Mesenchymal stem cell (in vitro differentiated cells and primary cell): Measurements from ENCODE around the gene TERB1.

Experiments used
- DNase-seq: peaks from one replicate; pipeline ENCODE4 v3.0.0-alpha.2; 2013
- H2AFZ ChIP-seq: one replicate; pipeline ENCODE4 v1.6.1; 2013; ENCODE audit warnings: low read depth, mild to moderate bottlenecking, control low read depth, inconsistent platforms, low read length, moderate library complexity
- H2AK5ac ChIP-seq: 2 replicates; pipeline ENCODE4 v1.6.1; 2013; ENCODE audit warnings: low read length, moderate library complexity, mild to moderate bottlenecking, inconsistent platforms; ENCODE audit not compliant: severe bottlenecking
- H2BK120ac ChIP-seq: one replicate; pipeline ENCODE4 v1.6.1; 2013; ENCODE audit warnings: low read depth, mild to moderate bottlenecking, inconsistent platforms, low read length, moderate library complexity
- H2BK12ac ChIP-seq, 2 experiments: one replicate each; pipeline ENCODE4 v1.6.1; 2013; ENCODE audit warnings: inconsistent platforms in 2 of 2, low read length in 2 of 2, mild to moderate bottlenecking in 2 of 2, moderate library complexity in 2 of 2, control low read depth in 1 of 2
- H2BK15ac ChIP-seq: one replicate; pipeline ENCODE4 v1.6.1; 2013; ENCODE audit warnings: mild to moderate bottlenecking, low read depth, inconsistent platforms; ENCODE audit not compliant: poor library complexity, severe bottlenecking
- H2BK5ac ChIP-seq: 2 replicates; pipeline ENCODE4 v1.6.1; 2013; ENCODE audit warnings: low read depth, mild to moderate bottlenecking, low read length, control low read depth, inconsistent platforms; ENCODE audit not compliant: poor library complexity, severe bottlenecking
- H3K14ac ChIP-seq, 2 experiments: one replicate each; pipeline ENCODE4 v1.6.1; 2013; ENCODE audit warnings: inconsistent platforms in 2 of 2, low read length in 2 of 2, control low read depth in 1 of 2, mild to moderate bottlenecking in 1 of 2, moderate library complexity in 1 of 2
- H3K18ac ChIP-seq, 2 experiments: one replicate each; pipeline ENCODE4 v1.6.1; 2013; ENCODE audit warnings: inconsistent platforms in 2 of 2, low read length in 2 of 2, control low read depth in 1 of 2, low read depth in 1 of 2, mild to moderate bottlenecking in 1 of 2
- H3K23ac ChIP-seq, 2 experiments: one replicate each; pipeline ENCODE4 v1.6.1; 2013; ENCODE audit warnings: inconsistent platforms in 2 of 2, low read length in 2 of 2, mild to moderate bottlenecking in 2 of 2, moderate library complexity in 2 of 2, control low read depth in 1 of 2
- H3K27ac ChIP-seq: 2 replicates; pipeline ENCODE4 v1.5.1; 2013; ENCODE audit warnings: mild to moderate bottlenecking, moderate library complexity, low read length, control low read depth, inconsistent platforms; ENCODE audit not compliant: poor library complexity, severe bottlenecking
- H3K27me3 ChIP-seq, 2 experiments: 2 replicates each; pipeline versions ENCODE4 v1.6.1 to v1.7.0; 2013; ENCODE audit warnings: low read length in 2 of 2, mild to moderate bottlenecking in 2 of 2, moderate library complexity in 2 of 2, control low read depth in 1 of 2, inconsistent platforms in 1 of 2; ENCODE audit not compliant: control insufficient read depth in 1 of 2, insufficient read depth in 1 of 2
- H3K36me3 ChIP-seq, 2 experiments: 2 replicates each; pipeline versions ENCODE4 v1.6.1 to v1.7.0; 2013; ENCODE audit warnings: low read length in 2 of 2, control low read depth in 1 of 2, inconsistent platforms in 1 of 2, low read depth in 1 of 2, mild to moderate bottlenecking in 1 of 2; ENCODE audit not compliant: insufficient read depth in 2 of 2, control insufficient read depth in 1 of 2
- H3K4ac ChIP-seq, 2 experiments: one replicate each; pipeline ENCODE4 v1.6.1; 2013; ENCODE audit warnings: inconsistent platforms in 2 of 2, low read length in 2 of 2, mild to moderate bottlenecking in 2 of 2, moderate library complexity in 2 of 2, control low read depth in 1 of 2, low read depth in 1 of 2
- H3K4me1 ChIP-seq: 2 replicates; pipeline ENCODE4 v1.6.1; 2013; ENCODE audit warnings: low read depth, low read length, control low read depth; ENCODE audit not compliant: control insufficient read depth, insufficient read depth
- H3K4me2 ChIP-seq: 2 replicates; pipeline ENCODE4 v1.6.1; 2013; ENCODE audit warnings: low read length, mild to moderate bottlenecking, inconsistent platforms; ENCODE audit not compliant: poor library complexity, severe bottlenecking
- H3K4me3 ChIP-seq, 2 experiments: 2 replicates each; pipeline versions ENCODE4 v1.5.1 to v1.7.0; 2013; ENCODE audit warnings: low read length in 2 of 2, mild to moderate bottlenecking in 2 of 2, control low read depth in 1 of 2, low read depth in 1 of 2; ENCODE audit not compliant: insufficient read depth in 1 of 2
- H3K79me1 ChIP-seq: replicated peaks from 2 replicates; pipeline ENCODE4 v1.6.1; 2013; ENCODE audit warnings: mild to moderate bottlenecking, control low read depth, low read length, inconsistent platforms; ENCODE audit not compliant: poor library complexity, severe bottlenecking
- H3K9ac ChIP-seq: 2 replicates; pipeline ENCODE4 v1.7.0; 2013; ENCODE audit warnings: mild to moderate bottlenecking, low read length, moderate library complexity
- H3K9me3 ChIP-seq: 2 replicates; pipeline ENCODE4 v1.7.0; 2013; ENCODE audit warnings: mild to moderate bottlenecking, low read length; ENCODE audit not compliant: control insufficient read depth
- H4K8ac ChIP-seq: one replicate; pipeline ENCODE4 v1.6.1; 2013; ENCODE audit warnings: inconsistent platforms, mild to moderate bottlenecking, low read length, moderate library complexity
- H4K91ac ChIP-seq: one replicate; pipeline ENCODE4 v1.6.1; 2013; ENCODE audit warnings: mild to moderate bottlenecking, low read length, inconsistent platforms
- WGBS: methylation state at CpG from one replicate; pipeline ENCODE4 v1.1.7; 2013; ENCODE audit warnings: mixed read lengths; 5-methylcytosine and 5-hydroxymethylcytosine counted together

The TERB1 gene

GRCh38 chr16:66834746-66835145 lies 33.4 kb upstream of the TERB1 start:
- Histone ChIP-seq H3K4me1 (peaks cover 2% of the 10 kb centered on the region), H2BK12ac (no peak overlapping the region), H3K18ac (no peak overlapping the region), H2BK5ac (no peak overlapping the region), H3K4me2 (no peak overlapping the region), H3K4me3 (no peak overlapping the region), H3K27ac (no peak overlapping the region), H3K79me1 (peaks cover 1% of the 10 kb centered on the region), H3K14ac (no peak overlapping the region), H3K4ac (no peak overlapping the region), H2AK5ac (no peak overlapping the region), H4K91ac (no peak overlapping the region), H3K9me3 (no peaks in the 10 kb centered on the region), H2BK120ac (no peak overlapping the region), H3K27me3 (peaks cover 0 to 3% of the 10 kb centered on the region in 2 experiments), H3K36me3 (no peaks in the 10 kb centered on the region), H3K9ac (no peak overlapping the region), H4K8ac (no peak overlapping the region), H2BK15ac (no peak overlapping the region), H3K23ac (no peak overlapping the region), H2AFZ (no peak overlapping the region)
- WGBS = 83% methylated on average over 4 of the region's 5 CpGs
- no peak for DNase-seq

- peaks cover 7% of the 10 kb centered on the region for H3K4me1 ChIP-seq
- no peak overlapping the region for H4K91ac ChIP-seq
- no peak overlapping the region for H2BK12ac ChIP-seq
- peaks cover 2 to 7% of the 10 kb centered on the region in 2 experiments for H3K36me3 ChIP-seq
- 84% methylated on average over 6 of the region's 7 CpGs for WGBS
- H2BK120ac ChIP-seq = no peak overlapping the region
- H3K23ac ChIP-seq = no peak overlapping the region
- H4K8ac ChIP-seq = no peak overlapping the region
- H3K14ac ChIP-seq = no peak overlapping the region
- no peak overlapping the region for H3K4me2 ChIP-seq
- no peak overlapping the region for H2AK5ac ChIP-seq
- no peak overlapping the region for H3K18ac ChIP-seq
- H2BK15ac ChIP-seq = no peak overlapping the region
- peaks cover 6% of the 10 kb centered on the region for H3K79me1 ChIP-seq
- peaks cover 0 to 3% of the 10 kb centered on the region in 2 experiments for H3K27me3 ChIP-seq
- DNase-seq = no peak
- H3K4me3 ChIP-seq = no peak overlapping the region
- H3K4ac ChIP-seq = no peak overlapping the region
- no peak overlapping the region for H2BK5ac ChIP-seq
- no peak overlapping the region for H3K27ac ChIP-seq
- no peak overlapping the region for H3K9ac ChIP-seq
- no peaks in the 10 kb centered on the region for H3K9me3 ChIP-seq
- no peak overlapping the region for H2AFZ ChIP-seq
Observed at GRCh38 chr16:66832661-66833305, 31.4 kb upstream of the TERB1 start.

GRCh38 chr16:66832190-66832589 lies 30.8 kb upstream of the TERB1 start:
- H3K9ac ChIP-seq = no peak overlapping the region
- H3K9me3 ChIP-seq = no peaks in the 10 kb centered on the region
- H3K79me1 ChIP-seq = peaks cover 6% of the 10 kb centered on the region
- no peak overlapping the region for H2AFZ ChIP-seq
- no peak overlapping the region for H3K4me2 ChIP-seq
- no peak overlapping the region for H3K23ac ChIP-seq
- DNase-seq = no peak
- no peak overlapping the region for H2BK15ac ChIP-seq
- no peak overlapping the region for H4K91ac ChIP-seq
- H3K14ac ChIP-seq = no peak overlapping the region
- no CpG with 5 or more reads among the region's 3 CpGs for WGBS
- H2BK5ac ChIP-seq = no peak overlapping the region
- H2AK5ac ChIP-seq = no peak overlapping the region
- H3K18ac ChIP-seq = no peak overlapping the region
- no peak overlapping the region for H3K4ac ChIP-seq
- peaks cover 0 to 3% of the 10 kb centered on the region in 2 experiments for H3K27me3 ChIP-seq
- peak overlapping the region in 1 of 2 experiments; percentile 47 for H2BK12ac ChIP-seq
- peaks cover 6 to 8% of the 10 kb centered on the region in 2 experiments for H3K36me3 ChIP-seq
- peaks cover 7% of the 10 kb centered on the region for H3K4me1 ChIP-seq
- H2BK120ac ChIP-seq = no peak overlapping the region
- no peak overlapping the region for H3K4me3 ChIP-seq
- H4K8ac ChIP-seq = no peak overlapping the region
- H3K27ac ChIP-seq = no peak overlapping the region

GRCh38 chr16:66830422-66831404 lies 29.3 kb upstream of the TERB1 start, which contains the start of gene NAE1:
NAE1 (minus strand) TSS chr16:66830976; CDS start chr16:66830899, 77 bp downstream.
- Histone ChIP-seq H4K91ac (no peak within 1 kb of the TSS), H2AFZ (peak within 1 kb of the TSS; percentile 95), H2BK5ac (no peak within 1 kb of the TSS), H3K18ac (peak within 1 kb of the TSS; percentile 80 to 86), H3K14ac (peak within 1 kb of the TSS in 1 of 2 experiments; percentile 81), H4K8ac (peak within 1 kb of the TSS; percentile 80), H3K27me3 (peaks cover 0 to 1% of the 10 kb centered on the region in 2 experiments), H3K79me1 (peaks cover 10% of the 10 kb centered on the region), H3K23ac (no peak within 1 kb of the TSS), H2BK120ac (peak within 1 kb of the TSS; percentile 78), H3K4me3 (peak within 1 kb of the TSS; percentile 85 to 90), H2AK5ac (no peak within 1 kb of the TSS), H2BK15ac (peak within 1 kb of the TSS; percentile 86), H3K36me3 (peaks cover 12 to 20% of the 10 kb centered on the region in 2 experiments), H3K9me3 (no peaks in the 10 kb centered on the region), H3K4me1 (peaks cover 7% of the 10 kb centered on the region), H3K4me2 (peak within 1 kb of the TSS; percentile 69), H3K9ac (peak within 1 kb of the TSS; percentile 92), H2BK12ac (peak within 1 kb of the TSS in 1 of 2 experiments; percentile 40), H3K4ac (peak within 1 kb of the TSS; percentile 81 to 94), H3K27ac (no peak within 1 kb of the TSS)
- DNase-seq = peak; percentile 85
- WGBS = under 1% methylated on average over 70 of the region's 84 CpGs
